ENCODE results near the gene ANP32D.

GRCh38 chr12:48454667-48455066 lies 17.7 kb upstream of the ANP32D start:
- TF ChIP-seq CSDC2 (CRISPR knock-in tag; IDR thresholded peaks at IDR 0.05): no peak
- TF ChIP-seq ZFP30 (CRISPR knock-in tag; IDR thresholded peaks at IDR 0.05): no peak
- TF ChIP-seq PATZ1 (CRISPR knock-in tag; IDR thresholded peaks at IDR 0.05; ENCODE audit: borderline replicate concordance): no peak
- TF ChIP-seq OSR1 (CRISPR knock-in tag; IDR thresholded peaks at IDR 0.05): no peak
- TF ChIP-seq, protein P1, sequence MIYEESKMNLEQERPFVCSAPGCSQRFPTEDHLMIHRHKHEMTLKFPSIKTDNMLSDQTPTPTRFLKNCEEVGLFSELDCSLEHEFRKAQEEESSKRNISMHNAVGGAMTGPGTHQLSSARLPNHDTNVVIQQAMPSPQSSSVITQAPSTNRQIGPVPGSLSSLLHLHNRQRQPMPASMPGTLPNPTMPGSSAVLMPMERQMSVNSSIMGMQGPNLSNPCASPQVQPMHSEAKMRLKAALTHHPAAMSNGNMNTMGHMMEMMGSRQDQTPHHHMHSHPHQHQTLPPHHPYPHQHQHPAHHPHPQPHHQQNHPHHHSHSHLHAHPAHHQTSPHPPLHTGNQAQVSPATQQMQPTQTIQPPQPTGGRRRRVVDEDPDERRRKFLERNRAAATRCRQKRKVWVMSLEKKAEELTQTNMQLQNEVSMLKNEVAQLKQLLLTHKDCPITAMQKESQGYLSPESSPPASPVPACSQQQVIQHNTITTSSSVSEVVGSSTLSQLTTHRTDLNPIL (CRISPR knock-in tag; IDR thresholded peaks at IDR 0.05; ENCODE audit: low read depth): no peak
- TF ChIP-seq ZC3H10 (CRISPR knock-in tag; IDR thresholded peaks at IDR 0.05): no peak
- TF ChIP-seq PPARA (CRISPR knock-in tag; IDR thresholded peaks at IDR 0.05; ENCODE audit: borderline replicate concordance): no peak
- TF ChIP-seq ZNF70 (CRISPR knock-in tag; IDR thresholded peaks at IDR 0.05): no peak
- no peak for TF ChIP-seq TSHZ2 (CRISPR knock-in tag; IDR thresholded peaks at IDR 0.05)
- TF ChIP-seq GLIS3 (CRISPR knock-in tag; IDR thresholded peaks at IDR 0.05): no peak
- no peak for TF ChIP-seq CSRNP3 (CRISPR knock-in tag; IDR thresholded peaks at IDR 0.05)
- no peak for TF ChIP-seq SNAI2 (CRISPR knock-in tag; IDR thresholded peaks at IDR 0.05)

All from SK-N-SH treated with all-trans-retinoic acid at 6 μM for 48 hours (cell line).